Stimulated activated CD4-positive, alpha-beta T cell treated with anti-CD3 and anti-CD28 coated beads, Interleukin-4, amount 100 ng/mL, for 48 hours (primary cell): ENCODE results near the gene TMOD2.
A peak's percentile ranks its signal among the peaks of the same experiment; 100 is the strongest.

ENCODE experiments used
- DNase-seq, 2 donors: peaks; one replicate each; pipeline ENCODE4 v3.0.0-alpha.2; 2020; ENCODE audit warnings: low read depth in 2 of 2

Gene TMOD2

DNA sequence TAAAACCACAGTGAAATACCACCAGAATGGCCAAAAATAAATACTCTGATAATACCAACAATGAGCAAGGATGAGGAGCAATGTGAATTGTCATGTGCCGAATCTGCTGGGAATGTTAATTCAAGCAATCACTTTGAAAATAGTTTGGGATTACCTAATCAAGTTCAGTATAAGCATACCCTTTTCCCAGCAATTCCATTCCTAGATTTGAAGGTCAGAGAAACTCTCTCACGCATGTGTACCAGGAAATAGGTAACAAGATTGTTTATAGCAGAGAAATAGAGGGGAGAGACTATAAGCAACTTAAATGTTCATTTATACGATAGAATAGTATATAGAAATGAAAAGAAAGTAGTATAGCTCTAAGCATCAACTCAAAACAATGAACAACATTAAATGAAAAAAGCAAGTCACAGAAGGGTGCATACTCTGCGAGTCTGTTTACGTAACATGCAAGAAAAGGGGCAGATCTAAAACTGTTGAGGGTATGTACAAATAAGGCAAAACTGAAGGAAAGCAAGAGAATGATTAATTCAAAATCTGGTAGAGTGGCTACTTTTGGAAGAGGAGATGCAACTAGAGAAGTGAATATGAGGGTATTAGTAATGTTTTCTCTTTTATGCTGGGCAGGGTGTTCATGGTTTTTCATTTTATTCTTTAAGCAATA is 105.5 kb downstream of the TMOD2 start:
- no peak for DNase-seq

GRCh38 chr15:51861557-51862359 is 110.4 kb downstream of the TMOD2 start:
- DNase-seq: peak; percentile 24 to 40

GRCh38 chr15:51863131-51863530 is 111.7 kb downstream of the TMOD2 start:
- DNase-seq: no peak

DNA sequence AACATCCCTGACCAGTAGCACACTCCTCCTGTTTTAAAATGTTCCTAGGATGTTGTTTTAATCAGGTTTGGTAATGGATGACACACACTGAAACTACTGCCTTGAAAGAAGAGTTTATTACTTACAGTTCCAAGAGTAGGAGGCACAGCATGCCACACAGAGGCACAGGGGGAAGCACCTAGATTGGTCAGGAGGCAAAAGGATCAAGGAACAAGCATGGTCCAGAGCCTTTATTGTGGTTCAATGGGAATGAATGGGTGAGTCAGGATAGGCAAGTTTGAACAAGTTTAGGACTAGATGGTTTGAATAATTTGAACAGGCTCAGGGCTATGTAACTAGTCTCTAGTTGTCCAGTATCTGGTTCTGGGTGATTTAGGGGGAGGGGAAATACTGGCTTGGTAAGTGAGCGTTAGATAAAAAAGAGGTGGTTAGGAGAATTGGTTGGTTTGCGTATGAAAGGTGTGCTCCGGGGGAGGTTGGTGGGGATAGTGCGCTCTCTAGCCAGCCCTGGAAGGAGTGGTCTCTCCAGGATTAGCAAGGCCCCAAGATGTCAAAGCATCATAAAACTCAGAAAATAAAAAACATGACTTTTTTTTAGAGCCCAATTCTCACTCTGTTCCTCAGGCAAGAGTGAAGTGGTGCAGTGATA is 113.1 kb downstream of the TMOD2 start:
- peak; percentile 8 to 33 for DNase-seq

DNA sequence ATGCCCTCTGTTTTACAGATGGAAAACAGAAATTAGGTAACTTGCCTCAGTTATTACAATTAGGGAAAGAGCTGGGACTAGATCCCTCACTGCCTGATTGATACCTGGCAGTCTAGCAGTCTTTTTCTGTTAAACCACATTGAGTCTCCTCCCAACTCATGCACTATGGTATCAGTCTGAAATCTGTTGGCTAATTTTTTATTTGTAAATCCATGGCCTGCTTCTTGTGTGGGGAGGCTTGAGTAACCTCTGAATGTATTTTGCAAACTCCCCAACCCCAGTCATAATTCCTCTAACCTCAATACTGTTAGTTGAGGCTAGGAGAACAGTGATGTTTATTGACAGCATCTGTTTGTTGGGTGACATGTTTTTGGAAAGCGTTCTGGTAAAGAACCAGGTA is 113.9 kb downstream of the TMOD2 start:
- DNase-seq: no peak
